ENCODE data around the gene PHLPP1.

PHLPP1 gene

GRCh38 chr18:62999921-63000320, 284.6 kb downstream of the PHLPP1 start:
- H3K9me3 ChIP-seq (ENCODE audit: insufficient read depth, low read length) = no peaks in the 10 kb centered on the region
- H3K4me1 ChIP-seq (ENCODE audit: low read length) = no peaks in the 10 kb centered on the region
- H2AFZ ChIP-seq (ENCODE audit: low read depth, low read length) = no peak overlapping the region
- peaks cover 37% of the 10 kb centered on the region for H3K27me3 ChIP-seq (ENCODE audit: low read depth, low read length)
- H3K27ac ChIP-seq (ENCODE audit: low read length) = no peak overlapping the region
- H3K79me2 ChIP-seq (ENCODE audit: low read length) = no peaks in the 10 kb centered on the region
- H3K4me3 ChIP-seq (ENCODE audit: low read length) = no peak overlapping the region
- no peak overlapping the region for H3K9ac ChIP-seq (ENCODE audit: low read length)
- H3K4me2 ChIP-seq (ENCODE audit: low read length) = no peak overlapping the region
- TF ChIP-seq CTCF (IDR thresholded peaks at IDR 0.05; ENCODE audit: low read depth, low read length) = no peak
- no peak for TF ChIP-seq EZH2phosphoT487 (IDR thresholded peaks at IDR 0.05; ENCODE audit: low read depth)
- no peaks in the 10 kb centered on the region for H4K20me1 ChIP-seq (ENCODE audit: insufficient read depth, low read length)
- H3K36me3 ChIP-seq (replicated peaks; ENCODE audit: low read depth, low read length) = no peaks in the 10 kb centered on the region

- Histone ChIP-seq H3K9ac (ENCODE audit: low read length) (no peak overlapping the region), H3K4me3 (ENCODE audit: low read length) (no peak overlapping the region), H3K79me2 (ENCODE audit: low read length) (no peaks in the 10 kb centered on the region), H3K27ac (ENCODE audit: low read length) (no peak overlapping the region), H3K4me1 (ENCODE audit: low read length) (no peaks in the 10 kb centered on the region), H3K9me3 (ENCODE audit: insufficient read depth, low read length) (no peaks in the 10 kb centered on the region), H3K4me2 (ENCODE audit: low read length) (no peak overlapping the region), H2AFZ (ENCODE audit: low read depth, low read length) (no peak overlapping the region), H3K27me3 (ENCODE audit: low read depth, low read length) (peaks cover 34% of the 10 kb centered on the region), H3K36me3 (replicated peaks; ENCODE audit: low read depth, low read length) (no peaks in the 10 kb centered on the region), H4K20me1 (ENCODE audit: insufficient read depth, low read length) (no peaks in the 10 kb centered on the region)
- TF ChIP-seq EZH2phosphoT487 (IDR thresholded peaks at IDR 0.05; ENCODE audit: low read depth) (no peak), CTCF (IDR thresholded peaks at IDR 0.05; ENCODE audit: low read depth, low read length) (no peak)
Measured at GRCh38 chr18:63000839-63001238, 285.5 kb downstream of the PHLPP1 start.

GRCh38 chr18:63001861-63002260, 286.5 kb downstream of the PHLPP1 start:
- Histone ChIP-seq H3K27ac (ENCODE audit: low read length) (no peak overlapping the region), H3K4me1 (ENCODE audit: low read length) (no peaks in the 10 kb centered on the region), H3K27me3 (ENCODE audit: low read depth, low read length) (peaks cover 25% of the 10 kb centered on the region), H3K4me2 (ENCODE audit: low read length) (no peak overlapping the region), H3K79me2 (ENCODE audit: low read length) (no peaks in the 10 kb centered on the region), H3K36me3 (replicated peaks; ENCODE audit: low read depth, low read length) (no peaks in the 10 kb centered on the region), H2AFZ (ENCODE audit: low read depth, low read length) (no peak overlapping the region), H3K4me3 (ENCODE audit: low read length) (no peak overlapping the region), H3K9ac (ENCODE audit: low read length) (no peak overlapping the region), H3K9me3 (ENCODE audit: insufficient read depth, low read length) (no peaks in the 10 kb centered on the region), H4K20me1 (ENCODE audit: insufficient read depth, low read length) (no peaks in the 10 kb centered on the region)
- TF ChIP-seq EZH2phosphoT487 (IDR thresholded peaks at IDR 0.05; ENCODE audit: low read depth) (no peak), CTCF (IDR thresholded peaks at IDR 0.05; ENCODE audit: low read depth, low read length) (no peak)

GRCh38 chr18:63002305-63002704, 287.0 kb downstream of the PHLPP1 start:
- Histone ChIP-seq H3K27ac (ENCODE audit: low read length) (no peak overlapping the region), H3K4me3 (ENCODE audit: low read length) (no peak overlapping the region), H4K20me1 (ENCODE audit: insufficient read depth, low read length) (no peaks in the 10 kb centered on the region), H3K4me2 (ENCODE audit: low read length) (no peak overlapping the region), H3K9me3 (ENCODE audit: insufficient read depth, low read length) (no peaks in the 10 kb centered on the region), H3K9ac (ENCODE audit: low read length) (no peak overlapping the region), H3K27me3 (ENCODE audit: low read depth, low read length) (peaks cover 21% of the 10 kb centered on the region), H3K36me3 (replicated peaks; ENCODE audit: low read depth, low read length) (no peaks in the 10 kb centered on the region), H3K79me2 (ENCODE audit: low read length) (no peaks in the 10 kb centered on the region), H2AFZ (ENCODE audit: low read depth, low read length) (no peak overlapping the region), H3K4me1 (ENCODE audit: low read length) (no peaks in the 10 kb centered on the region)
- TF ChIP-seq CTCF (IDR thresholded peaks at IDR 0.05; ENCODE audit: low read depth, low read length) (no peak), EZH2phosphoT487 (IDR thresholded peaks at IDR 0.05; ENCODE audit: low read depth) (no peak)
